Sigmoid colon (tissue), 7 donors: Measurements from ENCODE around the gene ZNF490. TPM values are rescaled to one million over a fixed set of nuclear protein-coding genes. Genes with fewer than 3 reads are reported as not detected.

Experiments used
- DNase-seq: peaks from one replicate; pipeline ENCODE4 v3.0.0-alpha.2; 2019
- H3K27ac ChIP-seq, 4 donors: fragments of 200-600 bp; sonication (generic); one replicate each; pipeline ENCODE4 v1.5.1; 2016 to 2019; ENCODE audit warnings: mild to moderate bottlenecking in 1 of 4
- H3K27me3 ChIP-seq, 3 donors: fragments of 200-600 bp; sonication (generic); one replicate each; pipeline ENCODE4 v1.5.1; 2019; ENCODE audit warnings: mild to moderate bottlenecking in 1 of 3
- H3K36me3 ChIP-seq, 4 donors: fragments of 200-600 bp; sonication (generic); one replicate each; pipeline ENCODE4 v1.5.1; 2016 to 2019
- H3K4me1 ChIP-seq, 4 donors: fragments of 200-600 bp; sonication (generic); one replicate each; pipeline ENCODE4 v1.5.1; 2017 to 2019
- H3K4me3 ChIP-seq, 4 donors: fragments of 200-600 bp; sonication (generic); one replicate each; pipeline ENCODE4 v1.5.1; 2017 to 2019; ENCODE audit warnings: mild to moderate bottlenecking in 2 of 4, moderate library complexity in 1 of 4
- H3K9me3 ChIP-seq, 4 donors: fragments of 200-600 bp in 3 of 4; sonication (generic) in 3 of 4; one replicate each; pipeline versions ENCODE4 v1.5.1 to v1.6.1; 2013 to 2019
- CTCF ChIP-seq, 4 experiments: fragments of 450-650 bp in 3 of 4; fragments of 200-600 bp in 1 of 4; IDR thresholded peaks; one replicate each; pipeline ENCODE4 v1.5.1; 2016 to 2019; ENCODE audit warnings: antibody characterized with exemption in 4 of 4, mild to moderate bottlenecking in 3 of 4, moderate library complexity in 2 of 4
- EP300 ChIP-seq, 4 donors: sonication (generic); formaldehyde crosslinking; IDR thresholded peaks; one replicate each; pipeline ENCODE4 v1.6.1; 2017; ENCODE audit warnings: antibody characterized with exemption in 4 of 4
- POLR2A ChIP-seq, 2 donors: fragments of 450-650 bp; IDR thresholded peaks; one replicate each; pipeline ENCODE4 v1.6.1; 2016; ENCODE audit warnings: antibody characterized with exemption in 2 of 2, mild to moderate bottlenecking in 2 of 2, moderate library complexity in 2 of 2
- POLR2AphosphoS5 ChIP-seq, 4 donors: sonication (generic); formaldehyde crosslinking; IDR thresholded peaks; one replicate each; pipeline ENCODE4 v1.6.1; 2017; ENCODE audit warnings: antibody characterized with exemption in 4 of 4
- WGBS, 2 donors: extraction: QIAGEN DNeasy Blood & Tissue Kit; methylation state at CpG; one replicate each; pipeline ENCODE4 v1.1.7; 2013; 5-methylcytosine and 5-hydroxymethylcytosine counted together
- intact Hi-C: fragments of 100-400 bp; cut with DNase I; formaldehyde crosslinking; loops from one replicate; pipeline ENCODE4 v1.15.1; 2023
- polyA plus RNA-seq, 3 donors: library from polyadenylated mRNA; stranded (reverse); fragments of 200-250 nt; gene quantifications; one replicate each; pipeline ENCODE4 v1.2.3, GENCODE V29; 2013
- total RNA-seq, 4 donors: library from RNA; depleted of rRNA; stranded (reverse); fragments of >200 nt; gene quantifications; one replicate each; pipeline ENCODE4 v1.1.0, GENCODE V29; 2016
- donor health status: healthy with polysubstance abuse.
- donor health status: Bipolar disorder and iron deficiency.
- donor health status: healthy.

The ZNF490 gene
- total and polyA plus RNA-seq, 7 donors: 1.6 to 7.8 (median 4.3) TPM; not detected in 1

- no peaks in the 10 kb centered on the region for H3K9me3 ChIP-seq
- intact Hi-C loops: no loop called here
- no peak for DNase-seq
- peaks cover 0 to 21% (median 11%) of the 10 kb centered on the region in 4 donors for H3K4me1 ChIP-seq
- TF ChIP-seq EP300 (IDR thresholded peaks at IDR 0.05) (no peak), POLR2AphosphoS5 (IDR thresholded peaks at IDR 0.05) (no peak), POLR2A (IDR thresholded peaks at IDR 0.05) (no peak), CTCF (IDR thresholded peaks at IDR 0.05) (no peak)
- no peaks in the 10 kb centered on the region for H3K36me3 ChIP-seq
- peak overlapping the region in 2 of 4 donors; percentile 8 to 23 for H3K4me3 ChIP-seq
- no peaks in the 10 kb centered on the region for H3K27me3 ChIP-seq
- H3K27ac ChIP-seq: no peak overlapping the region
- 58 to 82% methylated on average over 39 of the region's 39 CpGs for WGBS, 2 donors
Measured at GRCh38 chr19:12555456-12555930, 55.1 kb downstream of the ZNF490 start.

- intact Hi-C loops: loop anchor here (2.0 kb wide), 3 partner anchors 56 to 150 kb away; partner anchors contain the start of genes ZNF709 and ZNF799
- Histone ChIP-seq H3K27me3 (no peaks in the 10 kb centered on the region), H3K4me1 (peaks cover 0 to 42% (median 33%) of the 10 kb centered on the region in 4 donors), H3K36me3 (no peaks in the 10 kb centered on the region), H3K27ac (peak within 1 kb of the TSS; percentile 95 to 98 (median 97)), H3K9me3 (no peaks in the 10 kb centered on the region), H3K4me3 (peak within 1 kb of the TSS; percentile 81 to 94 (median 86))
- whole genome bisulfite sequencing, 2 donors: 0 to 1% methylated on average over 49 of the region's 49 CpGs
- DNase-seq: peak; percentile 98
- TF ChIP-seq EP300 (IDR thresholded peaks at IDR 0.05): peak in 1 of 4 donors; percentile 49
- TF ChIP-seq POLR2A (IDR thresholded peaks at IDR 0.05): peak; percentile 6 to 82
- peak; percentile 60 to 91 (median 86) for TF ChIP-seq POLR2AphosphoS5 (IDR thresholded peaks at IDR 0.05)
- TF ChIP-seq CTCF (IDR thresholded peaks at IDR 0.05): no peak
Measured at GRCh38 chr19:12551060-12551832, 59.4 kb downstream of the ZNF490 start, which contains the start of gene ZNF564. Gene ZNF564 (minus strand): TSS chr19:12551482. CDS start chr19:12551332, 150 bp downstream.

- Histone ChIP-seq H3K27ac (no peak overlapping the region), H3K27me3 (no peaks in the 10 kb centered on the region), H3K36me3 (no peaks in the 10 kb centered on the region), H3K4me3 (no peak overlapping the region), H3K9me3 (peaks cover 0 to 4% (median 0%) of the 10 kb centered on the region in 4 donors), H3K4me1 (peaks cover 0 to 40% (median 26%) of the 10 kb centered on the region in 4 donors)
- 90 to 93% methylated on average over 2 of the region's 2 CpGs for WGBS, 2 donors
- TF ChIP-seq CTCF (IDR thresholded peaks at IDR 0.05) (no peak), POLR2A (IDR thresholded peaks at IDR 0.05) (no peak), POLR2AphosphoS5 (IDR thresholded peaks at IDR 0.05) (no peak), EP300 (IDR thresholded peaks at IDR 0.05) (no peak)
- no peak for DNase-seq
- intact Hi-C loops: no loop called here
Measured at GRCh38 chr19:12546903-12547302, 63.7 kb downstream of the ZNF490 start.

GRCh38 chr19:12546068-12546467, 64.5 kb downstream of the ZNF490 start:
- TF ChIP-seq CTCF (IDR thresholded peaks at IDR 0.05): no peak
- no peak for TF ChIP-seq POLR2AphosphoS5 (IDR thresholded peaks at IDR 0.05)
- TF ChIP-seq POLR2A (IDR thresholded peaks at IDR 0.05): no peak
- TF ChIP-seq EP300 (IDR thresholded peaks at IDR 0.05): no peak
- WGBS, 2 donors: 95 to 98% methylated on average over 5 of the region's 5 CpGs

More at GRCh38 chr19:12546068-12546467, 64.5 kb downstream of the ZNF490 start:
- Histone ChIP-seq H3K36me3 (peaks cover 0 to 3% (median 0%) of the 10 kb centered on the region in 4 donors), H3K9me3 (peaks cover 0 to 4% (median 0%) of the 10 kb centered on the region in 4 donors), H3K4me1 (peaks cover 0 to 38% (median 26%) of the 10 kb centered on the region in 4 donors), H3K27ac (no peak overlapping the region), H3K27me3 (no peaks in the 10 kb centered on the region), H3K4me3 (no peak overlapping the region)
- intact Hi-C loops: no loop called here
- DNase-seq: no peak
